Measurements from ENCODE around the gene PCDHB7.
"Not testable (repeated sequence)": the region's sequence is repeated elsewhere in the genome, so short reads cannot be mapped to it uniquely, and the experiment has no call there.

Gene PCDHB7

GRCh38 chr5:141172381-141173204 lies at the start of gene PCDHB7:
Gene PCDHB7, plus strand, starts transcription at chr5:141172644. Its CDS starts 192 bp downstream, at chr5:141172836.
- no peak for DNase-seq

- not testable (repeated sequence) for DNase-seq
Observed at GRCh38 chr5:141123396-141124135, 48.9 kb upstream of the PCDHB7 start.

- no peak for DNase-seq
Observed at GRCh38 chr5:141127305-141127704, 45.1 kb upstream of the PCDHB7 start.

DNA sequence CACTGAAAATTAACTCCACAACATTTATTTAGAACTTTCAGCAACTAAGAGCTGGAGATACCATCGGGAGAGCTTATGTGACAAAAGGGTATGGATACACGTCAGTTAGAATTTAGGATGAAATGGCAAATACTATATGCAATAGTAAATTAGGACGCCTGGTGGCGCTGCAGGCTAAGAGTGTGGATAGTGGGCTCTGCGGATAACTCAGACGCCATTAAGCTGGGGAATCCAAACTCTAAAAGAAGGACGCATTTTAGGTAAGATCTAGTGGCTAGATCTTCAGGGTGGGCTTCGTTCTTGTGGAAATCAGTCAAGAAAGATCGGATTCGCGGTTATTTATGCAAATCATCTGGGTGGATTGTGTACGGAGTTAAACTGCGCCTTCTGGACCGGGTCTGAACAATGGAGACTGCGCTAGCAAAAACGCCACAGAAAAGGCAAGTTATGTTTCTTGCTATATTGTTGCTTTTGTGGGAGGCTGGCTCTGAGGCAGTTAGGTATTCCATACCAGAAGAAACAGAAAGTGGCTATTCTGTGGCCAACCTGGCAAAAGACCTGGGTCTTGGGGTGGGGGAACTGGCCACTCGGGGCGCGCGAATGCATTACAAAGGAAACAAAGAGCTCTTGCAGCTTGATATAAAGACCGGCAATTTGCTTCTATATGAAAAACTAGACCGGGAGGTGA lies 37.3 kb upstream of the PCDHB7 start, which contains the start of gene PCDHB5:
Gene PCDHB5, plus strand, starts transcription at position 177 of the 688 bp plus-strand sequence. Its CDS starts 229 bp downstream, at position 406.
- DNase-seq: no peak

- DNase-seq: no peak
Observed at GRCh38 chr5:141135718-141136266, 36.7 kb upstream of the PCDHB7 start.

GRCh38 chr5:141137346-141137745 lies 35.1 kb upstream of the PCDHB7 start:
- not testable (repeated sequence) for DNase-seq

DNA sequence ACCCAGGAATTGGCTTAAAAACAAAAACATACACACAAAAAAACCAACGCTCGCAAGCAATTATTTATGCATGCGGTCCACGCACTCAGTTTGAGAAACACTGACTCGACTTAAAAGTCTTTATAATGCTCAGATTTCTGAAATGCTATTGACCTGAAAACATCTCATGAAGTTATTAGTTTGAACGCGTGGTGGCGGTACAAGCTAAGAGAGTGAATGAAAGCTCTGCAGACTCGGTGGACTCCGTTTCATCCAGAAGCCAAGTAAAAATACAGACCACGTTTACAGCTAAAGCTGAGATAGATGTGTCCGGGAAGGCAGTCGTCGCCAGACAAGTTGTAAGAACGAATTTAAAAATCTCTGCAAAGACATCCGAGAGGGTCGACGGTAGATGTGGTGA lies 22.6 kb upstream of the PCDHB7 start, which contains the start of gene PCDHB6:
Gene PCDHB6, plus strand, starts transcription at position 246 of the 400 bp plus-strand sequence. CDS start 201 bp downstream, outside the sequence.
- no peak for DNase-seq

GRCh38 chr5:141150224-141150992 lies 22.0 kb upstream of the PCDHB7 start:
- no peak for DNase-seq

DNA sequence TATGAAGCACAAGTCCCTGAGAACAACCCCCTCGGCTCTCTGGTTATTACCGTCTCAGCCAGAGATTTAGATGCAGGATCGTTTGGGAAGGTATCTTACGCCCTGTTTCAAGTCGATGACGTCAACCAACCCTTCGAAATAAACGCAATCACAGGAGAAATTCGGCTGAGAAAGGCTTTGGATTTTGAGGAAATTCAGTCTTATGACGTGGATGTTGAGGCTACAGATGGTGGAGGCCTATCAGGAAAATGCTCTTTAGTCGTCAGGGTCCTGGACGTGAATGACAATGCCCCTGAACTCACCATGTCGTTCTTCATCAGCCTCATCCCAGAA lies 21.5 kb upstream of the PCDHB7 start:
- no peak for DNase-seq

- DNase-seq: not testable (repeated sequence)
Observed at GRCh38 chr5:141151632-141152031, 20.8 kb upstream of the PCDHB7 start.

DNA sequence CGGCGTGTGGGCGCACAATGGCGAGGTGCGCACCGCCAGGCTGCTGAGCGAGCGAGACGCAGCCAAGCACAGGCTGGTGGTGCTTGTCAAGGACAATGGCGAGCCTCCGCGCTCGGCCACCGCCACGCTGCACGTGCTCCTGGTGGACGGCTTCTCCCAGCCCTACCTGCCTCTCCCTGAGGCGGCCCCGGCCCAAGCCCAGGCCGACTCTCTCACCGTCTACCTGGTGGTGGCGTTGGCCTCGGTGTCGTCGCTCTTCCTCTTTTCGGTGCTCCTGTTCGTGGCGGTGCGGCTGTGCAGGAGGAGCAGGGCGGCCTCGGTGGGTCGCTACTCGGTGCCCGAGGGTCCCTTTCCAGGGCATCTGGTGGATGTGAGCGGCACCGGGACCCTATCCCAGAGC lies 20.3 kb upstream of the PCDHB7 start:
- not testable (repeated sequence) for DNase-seq

DNA sequence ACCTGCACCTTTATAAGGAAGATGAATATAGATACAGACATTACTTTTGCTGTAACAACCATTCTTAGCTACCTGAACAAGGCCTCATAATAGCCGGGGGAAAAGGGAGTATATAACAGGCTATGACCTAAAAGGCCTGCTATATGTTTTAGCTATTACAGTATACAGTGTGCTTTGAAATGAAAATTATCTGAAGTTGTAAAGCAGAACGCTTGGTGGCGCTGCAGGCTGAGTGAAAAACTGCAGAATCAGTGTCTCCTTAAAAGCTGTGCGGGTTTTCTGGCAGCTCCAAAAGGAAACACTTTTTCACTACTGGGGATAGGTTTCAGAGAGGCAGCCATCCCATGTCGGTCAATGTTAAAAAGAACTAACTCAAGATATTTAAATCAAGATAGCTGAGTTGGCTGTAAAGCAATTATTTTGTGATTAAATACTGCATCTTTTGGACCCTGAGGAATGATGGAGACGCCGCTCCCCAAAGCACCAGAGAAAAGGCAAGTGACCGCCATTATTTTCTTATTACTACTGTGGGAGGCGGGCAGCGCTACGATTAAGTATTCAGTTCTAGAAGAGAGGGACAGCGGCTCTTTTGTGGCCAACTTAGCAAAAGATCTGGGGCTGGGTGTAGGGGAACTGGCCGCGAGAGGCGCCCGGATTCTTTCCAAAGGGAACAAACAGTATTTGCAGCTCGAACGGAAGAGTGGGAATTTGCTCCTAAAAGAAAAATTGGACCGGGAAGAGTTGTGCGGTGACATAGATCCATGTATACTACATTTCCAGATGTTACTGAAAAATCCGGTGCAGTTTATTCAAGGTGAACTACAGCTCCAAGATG lies 16.7 kb upstream of the PCDHB7 start:
- no peak for DNase-seq

- not testable (repeated sequence) for DNase-seq
Observed at GRCh38 chr5:141157356-141157755, 15.1 kb upstream of the PCDHB7 start.

- not testable (repeated sequence) for DNase-seq
Observed at GRCh38 chr5:141157901-141158300, 14.5 kb upstream of the PCDHB7 start.

DNA sequence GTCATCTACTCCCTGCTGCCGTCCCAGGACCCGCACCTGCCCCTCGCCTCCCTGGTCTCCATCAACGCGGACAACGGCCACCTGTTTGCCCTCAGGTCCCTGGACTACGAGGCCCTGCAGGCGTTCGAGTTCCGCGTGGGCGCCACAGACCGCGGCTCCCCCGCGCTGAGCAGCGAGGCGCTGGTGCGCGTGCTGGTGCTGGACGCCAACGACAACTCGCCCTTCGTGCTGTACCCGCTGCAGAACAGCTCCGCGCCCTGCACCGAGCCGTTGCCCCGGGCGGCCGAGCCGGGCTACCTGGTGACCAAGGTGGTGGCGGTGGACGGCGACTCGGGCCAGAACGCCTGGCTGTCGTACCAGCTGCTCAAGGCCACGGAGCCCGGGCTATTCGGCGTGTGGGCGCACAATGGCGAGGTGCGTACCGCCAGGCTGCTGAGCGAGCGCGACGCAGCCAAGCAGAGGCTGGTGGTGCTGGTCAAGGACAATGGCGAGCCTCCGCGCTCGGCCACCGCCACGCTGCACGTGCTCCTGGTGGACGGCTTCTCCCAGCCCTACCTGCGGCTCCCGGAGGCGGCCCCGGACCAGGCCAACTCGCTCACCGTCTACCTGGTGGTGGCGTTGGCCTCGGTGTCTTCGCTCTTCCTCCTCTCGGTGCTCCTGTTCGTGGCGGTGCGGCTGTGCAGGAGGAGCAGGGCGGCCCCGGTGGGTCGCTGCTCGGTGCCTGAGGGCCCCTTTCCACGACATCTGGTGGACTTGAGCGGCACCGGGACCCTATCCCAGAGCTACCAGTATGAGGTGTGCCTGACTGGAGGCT lies 2.1 kb downstream of the PCDHB7 start:
- DNase-seq: not testable (repeated sequence)

- no peak for DNase-seq
Observed at GRCh38 chr5:141175933-141176332, 3.5 kb downstream of the PCDHB7 start.

GRCh38 chr5:141177577-141178191 lies 5.2 kb downstream of the PCDHB7 start, which contains the start of gene PCDHB8:
Gene PCDHB8, plus strand, starts transcription at chr5:141177790. Its CDS starts 245 bp downstream, at chr5:141178035.
- DNase-seq: not testable (repeated sequence)

DNA sequence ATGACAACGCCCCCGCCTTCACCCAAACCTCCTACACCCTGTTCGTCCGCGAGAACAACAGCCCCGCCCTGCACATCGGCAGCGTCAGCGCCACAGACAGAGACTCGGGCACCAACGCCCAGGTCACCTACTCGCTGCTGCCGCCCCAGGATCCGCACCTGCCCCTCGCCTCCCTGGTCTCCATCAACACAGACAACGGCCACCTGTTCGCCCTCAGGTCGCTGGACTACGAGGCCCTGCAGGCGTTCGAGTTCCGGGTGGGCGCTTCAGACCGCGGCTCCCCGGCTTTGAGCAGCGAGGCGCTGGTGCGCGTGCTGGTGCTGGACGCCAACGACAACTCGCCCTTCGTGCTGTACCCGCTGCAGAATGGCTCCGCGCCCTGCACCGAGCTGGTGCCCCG lies 6.9 kb downstream of the PCDHB7 start:
- not testable (repeated sequence) for DNase-seq

- not testable (repeated sequence) for DNase-seq
Observed at GRCh38 chr5:141179876-141180275, 7.4 kb downstream of the PCDHB7 start.

- DNase-seq: no peak
Observed at GRCh38 chr5:141180313-141180712, 7.9 kb downstream of the PCDHB7 start.

Data from NCI-H2107 (cell line).